DND-41 (cell line): Measurements from ENCODE around the gene RBMS3.

Experiments
- ATAC-seq: fragments of 200-7000 bp; cut with Tn5 transposase; 3 replicates; pipeline ENCODE4 v1.9.1; 2021; ENCODE audit warnings: low read depth; ENCODE audit not compliant: insufficient read depth
- DNase-seq: peaks from one replicate; pipeline ENCODE4 v3.0.0-alpha.2; 2020
- H2AFZ ChIP-seq: 2 replicates; pipeline ENCODE4 v1.6.0; 2012; ENCODE audit warnings: low read depth, low read length
- H3K27ac ChIP-seq: 2 replicates; pipeline ENCODE4 v1.5.1; 2012; ENCODE audit warnings: low read length, inconsistent platforms
- H3K27me3 ChIP-seq: fragments of 200-600 bp; sonication (generic); 2 replicates; pipeline ENCODE4 v1.6.0; 2012; ENCODE audit warnings: low read length, mild to moderate bottlenecking, inconsistent platforms; ENCODE audit not compliant: insufficient read depth, poor library complexity
- H3K36me3 ChIP-seq: 2 replicates; pipeline ENCODE4 v1.5.1; 2012; ENCODE audit warnings: low read length, inconsistent platforms; ENCODE audit not compliant: insufficient read depth
- H3K4me1 ChIP-seq: 2 replicates; pipeline ENCODE4 v1.5.1; 2012; ENCODE audit warnings: mild to moderate bottlenecking, low read length; ENCODE audit not compliant: insufficient read depth
- H3K4me2 ChIP-seq: 2 replicates; pipeline ENCODE4 v1.6.0; 2012; ENCODE audit warnings: mild to moderate bottlenecking, moderate library complexity, low read length, inconsistent platforms; ENCODE audit not compliant: insufficient read depth
- H3K4me3 ChIP-seq, 2 experiments: fragments of 200-600 bp in 1 of 2; shearing (Covaris generic) in 1 of 2; 2 replicates each; pipeline ENCODE4 v1.5.1; 2012 to 2016; ENCODE audit warnings: inconsistent platforms in 2 of 2, low read length in 2 of 2, mild to moderate bottlenecking in 2 of 2, low read depth in 1 of 2, moderate library complexity in 1 of 2
- H3K79me2 ChIP-seq: 2 replicates; pipeline ENCODE4 v1.6.0; 2012; ENCODE audit warnings: low read length, inconsistent platforms; ENCODE audit not compliant: insufficient read depth
- H3K9ac ChIP-seq: 2 replicates; pipeline ENCODE4 v1.6.0; 2012; ENCODE audit warnings: low read depth, mild to moderate bottlenecking, inconsistent platforms, low read length, moderate library complexity
- H3K9me3 ChIP-seq: 2 replicates; pipeline ENCODE4 v1.5.1; 2012; ENCODE audit warnings: low read length, moderate library complexity, mild to moderate bottlenecking, inconsistent platforms; ENCODE audit not compliant: insufficient read depth, severe bottlenecking
- H4K20me1 ChIP-seq: 2 replicates; pipeline ENCODE4 v1.6.0; 2012; ENCODE audit warnings: low read length; ENCODE audit not compliant: insufficient read depth
- CTCF ChIP-seq: IDR thresholded peaks from 2 replicates; pipeline ENCODE4 v1.5.1; 2012; ENCODE audit warnings: borderline replicate concordance, low read length, moderate library complexity, mild to moderate bottlenecking; ENCODE audit not compliant: poor library complexity, severe bottlenecking; ENCODE audit errors: extremely low read depth
- EZH2 ChIP-seq: IDR thresholded peaks from 3 replicates; pipeline ENCODE4 v1.6.1; 2012; ENCODE audit warnings: borderline replicate concordance, low read depth, mild to moderate bottlenecking, moderate library complexity, low read length, inconsistent platforms; ENCODE audit not compliant: severe bottlenecking

The RBMS3 gene

GRCh38 chr3:30004481-30004880, 723.6 kb downstream of the RBMS3 start:
- Histone ChIP-seq H3K36me3 (no peaks in the 10 kb centered on the region), H3K27ac (no peak overlapping the region), H4K20me1 (no peaks in the 10 kb centered on the region), H3K79me2 (no peaks in the 10 kb centered on the region), H3K9ac (no peak overlapping the region), H3K27me3 (no peaks in the 10 kb centered on the region), H3K4me2 (no peak overlapping the region), H3K4me3 (no peak overlapping the region), H3K4me1 (no peaks in the 10 kb centered on the region), H2AFZ (no peak overlapping the region), H3K9me3 (no peaks in the 10 kb centered on the region)
- DNase-seq (no peak), ATAC-seq (no peak)
- TF ChIP-seq CTCF = no peak
- TF ChIP-seq EZH2 = no peak

- Histone ChIP-seq H3K27ac (no peak overlapping the region), H3K4me2 (no peak overlapping the region), H4K20me1 (no peaks in the 10 kb centered on the region), H3K9ac (no peak overlapping the region), H3K36me3 (no peaks in the 10 kb centered on the region), H3K4me1 (no peaks in the 10 kb centered on the region), H3K9me3 (no peaks in the 10 kb centered on the region), H3K4me3 (no peak overlapping the region), H3K79me2 (no peaks in the 10 kb centered on the region), H2AFZ (no peak overlapping the region), H3K27me3 (no peaks in the 10 kb centered on the region)
- TF ChIP-seq EZH2 = no peak
- TF ChIP-seq CTCF = no peak
- no peak for ATAC-seq
- no peak for DNase-seq
These were observed 725.2 kb downstream of the RBMS3 start for GRCh38 chr3:30006111-30006510.

GRCh38 chr3:30007668-30008067, 726.8 kb downstream of the RBMS3 start:
- Histone ChIP-seq H3K27me3 (no peaks in the 10 kb centered on the region), H3K4me3 (no peak overlapping the region), H3K4me2 (no peak overlapping the region), H3K9me3 (no peaks in the 10 kb centered on the region), H4K20me1 (no peaks in the 10 kb centered on the region), H3K79me2 (no peaks in the 10 kb centered on the region), H3K27ac (no peak overlapping the region), H2AFZ (no peak overlapping the region), H3K9ac (no peak overlapping the region), H3K36me3 (no peaks in the 10 kb centered on the region), H3K4me1 (no peaks in the 10 kb centered on the region)
- DNase-seq (no peak), ATAC-seq (no peak)
- TF ChIP-seq CTCF (no peak), EZH2 (no peak)

GRCh38 chr3:30011237-30011803, 730.4 kb downstream of the RBMS3 start:
- Histone ChIP-seq H3K36me3 (no peaks in the 10 kb centered on the region), H2AFZ (no peak overlapping the region), H3K79me2 (no peaks in the 10 kb centered on the region), H3K4me1 (no peaks in the 10 kb centered on the region), H3K27ac (no peak overlapping the region), H3K9ac (no peak overlapping the region), H3K27me3 (no peaks in the 10 kb centered on the region), H4K20me1 (no peaks in the 10 kb centered on the region), H3K4me3 (no peak overlapping the region), H3K4me2 (no peak overlapping the region), H3K9me3 (no peaks in the 10 kb centered on the region)
- ATAC-seq (no peak), DNase-seq (no peak)
- TF ChIP-seq CTCF (no peak), EZH2 (no peak)
